Activated T-helper 2 cell treated with anti-CD3 and anti-CD28 coated beads, Interferon-gamma antibody, Interleukin-2, Interleukin-4, amounts not matched to agents 10 μg/mL and 5 μg/mL and 100 μg/mL, durations not matched to agents 14 hours and 24 hours and 36 hours (primary cell): ENCODE results near the gene CCR6. TPM values are rescaled to one million over a fixed set of nuclear protein-coding genes. Genes with fewer than 3 reads are reported as not detected.
"Not testable (repeated sequence)": the region's sequence is repeated elsewhere in the genome, so short reads cannot be mapped to it uniquely, and the experiment has no call there.

ENCODE experiments used
- DNase-seq: peaks from one replicate; pipeline ENCODE4 v3.0.0; 2021; ENCODE audit warnings: low spot score
- H3K27ac Mint-ChIP-seq: one replicate; pipeline ENCODE4 v1.8.0; 2021; ENCODE audit warnings: mixed read lengths
- H3K27me3 Mint-ChIP-seq: one replicate; pipeline ENCODE4 v1.8.0; 2021; ENCODE audit warnings: low read depth, mixed read lengths
- H3K36me3 Mint-ChIP-seq: one replicate; pipeline ENCODE4 v1.8.0; 2021; ENCODE audit warnings: low read depth, mixed read lengths
- H3K4me1 Mint-ChIP-seq: one replicate; pipeline ENCODE4 v1.8.0; 2021; ENCODE audit warnings: low read depth, mixed read lengths
- H3K4me3 Mint-ChIP-seq: one replicate; pipeline ENCODE4 v1.8.0; 2021; ENCODE audit warnings: low read depth, mild to moderate bottlenecking, moderate library complexity, mixed read lengths
- H3K9me3 Mint-ChIP-seq: one replicate; pipeline ENCODE4 v1.8.0; 2021; ENCODE audit warnings: mixed read lengths
- intact Hi-C: fragments of 100-400 bp; cut with micrococcal nuclease; formaldehyde crosslinking; loops from one replicate; pipeline ENCODE4 v1.15.1; 2023
- total RNA-seq: library from RNA; stranded (reverse); gene quantifications from 2 replicates; pipeline ENCODE4 v1.2.3, GENCODE V29; 2022

CCR6 gene
- total RNA-seq, 1 donor from 2014 or later, result not detected

DNA sequence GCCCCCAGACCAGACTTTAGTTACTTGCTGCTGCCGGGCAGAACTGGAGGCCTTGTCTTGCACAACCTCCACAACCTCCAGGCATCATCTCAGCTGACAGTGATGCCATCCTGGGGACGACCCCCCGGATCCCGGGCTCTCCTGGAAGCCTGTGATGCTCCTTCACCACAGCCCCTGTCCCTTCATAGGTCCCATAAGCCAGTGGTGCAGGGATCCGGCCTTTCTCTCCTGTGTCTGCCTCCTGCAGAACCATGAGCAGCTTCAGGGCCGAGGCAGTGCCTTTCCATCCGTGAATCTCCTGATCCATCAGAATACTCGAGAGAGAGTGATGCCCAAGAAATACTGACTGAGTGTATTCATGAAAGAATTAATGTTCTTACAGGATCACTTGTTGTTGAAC is 57.2 kb downstream of the CCR6 start:
- H3K27ac Mint-ChIP-seq, H3K4me3 Mint-ChIP-seq, H3K27me3 Mint-ChIP-seq, H3K9me3 Mint-ChIP-seq, intact Hi-C loops, H3K4me1 Mint-ChIP-seq, DNase-seq, H3K36me3 Mint-ChIP-seq: not testable (repeated sequence)

DNA sequence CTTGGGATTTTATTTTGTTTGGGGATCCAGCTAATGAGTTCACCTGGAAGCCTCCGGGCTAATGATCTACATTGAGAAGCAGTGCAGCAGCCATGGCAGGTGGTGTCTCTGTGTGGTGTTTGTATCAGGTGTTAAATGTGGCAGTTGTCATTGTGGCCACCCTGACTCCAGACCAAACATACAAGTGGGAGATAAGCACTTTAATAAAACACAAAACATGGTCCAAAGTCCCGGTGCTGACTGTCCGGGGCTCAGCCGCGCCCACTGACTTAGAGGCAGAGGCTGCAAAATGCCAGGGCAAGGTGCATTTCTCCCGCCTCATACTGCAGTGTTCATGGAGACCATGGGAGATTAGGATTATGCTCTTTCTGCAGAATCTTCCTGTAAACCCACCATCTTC is 58.5 kb downstream of the CCR6 start:
- H3K27me3 Mint-ChIP-seq, H3K4me1 Mint-ChIP-seq, DNase-seq, H3K36me3 Mint-ChIP-seq, H3K4me3 Mint-ChIP-seq, H3K27ac Mint-ChIP-seq, intact Hi-C loops, H3K9me3 Mint-ChIP-seq: not testable (repeated sequence)

DNA sequence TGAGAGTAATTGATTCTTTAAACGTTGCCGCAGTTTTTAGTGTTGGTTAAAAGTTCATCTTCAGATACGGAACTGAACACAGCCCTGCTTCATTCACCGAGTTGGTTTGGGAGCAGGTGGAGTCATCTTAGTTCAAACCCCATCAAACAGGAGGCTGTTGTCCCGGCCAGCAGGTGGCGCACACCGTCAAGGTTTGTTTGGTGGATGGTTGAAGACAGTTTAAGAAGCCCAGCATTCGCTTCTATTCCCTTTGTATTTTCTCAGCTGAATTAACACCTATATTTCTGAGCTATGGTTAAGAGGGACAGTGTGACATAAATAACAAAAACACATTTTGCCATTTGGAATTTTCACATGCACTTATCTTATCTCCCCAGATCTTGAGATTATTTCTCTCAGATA is 60.0 kb downstream of the CCR6 start:
- H3K4me3 Mint-ChIP-seq, H3K27ac Mint-ChIP-seq, DNase-seq, intact Hi-C loops, H3K36me3 Mint-ChIP-seq, H3K27me3 Mint-ChIP-seq, H3K4me1 Mint-ChIP-seq, H3K9me3 Mint-ChIP-seq: not testable (repeated sequence)

DNA sequence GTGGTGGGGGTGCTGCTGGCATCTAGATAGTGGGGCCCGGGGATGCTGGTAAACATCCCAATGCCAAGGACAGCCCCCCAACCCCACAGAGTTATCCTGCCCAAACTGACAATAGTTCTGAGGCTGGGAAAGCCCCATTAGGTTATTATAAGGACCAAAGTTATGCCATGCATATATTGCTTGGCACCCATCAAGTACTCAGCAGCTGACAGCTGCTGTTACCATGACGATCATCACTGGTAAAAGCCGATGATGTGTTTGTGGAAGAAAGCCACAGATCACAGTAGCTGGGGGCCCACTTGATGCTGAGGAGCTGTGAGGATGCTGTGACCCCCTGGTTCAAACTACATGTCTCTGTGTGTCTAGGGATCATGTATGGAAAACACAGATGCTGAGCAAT is 62.2 kb downstream of the CCR6 start:
- H3K9me3 Mint-ChIP-seq, H3K4me3 Mint-ChIP-seq, H3K36me3 Mint-ChIP-seq, H3K27me3 Mint-ChIP-seq, intact Hi-C loops, H3K4me1 Mint-ChIP-seq, DNase-seq, H3K27ac Mint-ChIP-seq: not testable (repeated sequence)

DNA sequence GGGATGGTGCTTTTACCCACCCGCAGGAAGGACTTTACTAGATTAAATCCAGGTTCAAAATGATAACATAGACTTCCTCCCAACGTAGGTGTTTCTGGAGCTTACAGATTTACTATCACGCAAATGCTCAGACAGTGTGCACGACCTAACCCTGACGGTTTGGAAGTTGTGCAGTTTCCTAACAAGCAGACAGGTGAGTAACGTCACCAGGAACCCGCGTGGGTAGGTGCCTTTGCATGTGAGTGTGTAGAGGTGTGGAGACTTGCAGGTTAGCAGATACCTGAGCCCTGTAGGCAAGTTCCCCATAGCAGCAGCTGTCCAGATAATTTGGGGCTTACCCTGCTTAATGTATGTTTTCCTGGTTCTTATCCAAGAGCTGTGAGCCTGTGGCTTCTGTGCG is 64.4 kb downstream of the CCR6 start:
- H3K4me3 Mint-ChIP-seq, DNase-seq, intact Hi-C loops, H3K27me3 Mint-ChIP-seq, H3K9me3 Mint-ChIP-seq, H3K27ac Mint-ChIP-seq, H3K4me1 Mint-ChIP-seq, H3K36me3 Mint-ChIP-seq: not testable (repeated sequence)

Other genes starting within 250 kb of the CCR6 start
- 53.4 and 56.2 TPM in 2 replicates for gene RNASET2, start 166.5 kb upstream of the CCR6 start, total RNA-seq
- gene CEP43, start 123.7 kb upstream of the CCR6 start, total RNA-seq, result 15.9 and 18.1 TPM in 2 replicates
- not detected in 2 replicates for gene GPR31, start 34.9 kb downstream of the CCR6 start, total RNA-seq
- gene UNC93A, start 168.2 kb downstream of the CCR6 start, total RNA-seq, result not detected in 2 replicates
- not detected in 2 replicates for gene TTLL2, start 202.0 kb downstream of the CCR6 start, total RNA-seq